GM19238 (cell line): ENCODE measurements around the gene EPSTI1.
"Not testable (repeated sequence)": the region's sequence is repeated elsewhere in the genome, so short reads cannot be mapped to it uniquely, and the experiment has no call there.

Experiments
- DNase-seq: peaks from one replicate; pipeline ENCODE4 v3.0.0; 2011; ENCODE audit warnings: low spot score; ENCODE audit not compliant: insufficient read length

EPSTI1 gene

DNA sequence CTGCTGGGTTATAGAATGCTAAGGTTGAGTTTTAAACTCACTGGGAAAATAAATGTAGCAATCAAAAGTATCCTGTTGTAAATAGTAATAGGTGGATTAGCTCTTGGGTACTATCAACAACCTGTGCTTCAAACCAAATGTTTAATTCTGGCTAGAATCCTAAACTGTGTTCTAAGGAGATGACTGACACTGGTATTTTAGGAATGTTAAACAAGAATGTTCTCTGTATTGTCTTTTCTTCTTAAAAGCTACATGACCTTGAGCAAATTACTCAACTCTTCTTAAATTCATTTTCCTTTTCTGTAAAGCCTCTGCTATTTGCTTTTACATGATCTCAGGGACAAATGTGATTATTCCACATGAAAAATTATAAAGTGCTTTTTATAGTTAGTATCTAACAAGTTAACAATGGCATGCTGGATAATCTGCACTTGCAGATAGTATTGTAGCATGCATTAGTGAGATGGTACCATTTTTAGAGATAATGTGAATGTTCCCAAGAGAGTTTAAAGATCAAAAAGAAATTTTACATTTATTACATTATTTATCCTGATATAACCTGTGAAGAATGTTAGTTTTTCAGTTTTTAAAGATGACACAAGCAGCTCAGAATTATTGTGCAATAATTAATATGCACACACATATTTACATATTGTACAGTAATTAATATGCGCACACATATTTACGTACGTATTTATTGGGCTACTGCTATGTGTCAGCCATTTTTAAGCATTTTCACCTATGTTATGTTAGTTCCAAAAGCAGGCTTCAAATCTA, 13.6 kb upstream of the EPSTI1 start:
- DNase-seq, result no peak

GRCh38 chr13:43003729-43004128, 11.7 kb upstream of the EPSTI1 start:
- DNase-seq, result no peak

DNA sequence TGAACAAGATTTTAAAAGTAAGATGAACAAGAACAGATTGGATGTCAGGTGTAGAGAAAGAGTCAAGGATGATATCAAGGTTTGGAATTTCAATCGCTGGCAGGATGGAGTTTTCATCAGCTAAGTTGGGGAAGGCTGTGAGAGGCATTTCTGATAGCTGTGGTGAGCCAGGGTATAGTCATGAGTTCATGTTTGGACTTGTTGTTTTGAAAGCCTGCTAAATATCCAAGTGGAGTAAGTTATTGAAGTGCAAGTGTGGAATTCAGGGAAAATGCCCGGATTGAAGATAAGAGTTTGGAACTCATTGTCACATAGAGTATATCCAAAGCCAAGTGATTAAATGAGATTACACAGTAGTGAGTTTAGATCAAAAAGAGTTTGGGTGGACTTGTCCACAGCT, 11.0 kb upstream of the EPSTI1 start:
- DNase-seq, result no peak

GRCh38 chr13:43002021-43002420, 10.0 kb upstream of the EPSTI1 start:
- DNase-seq, result no peak

GRCh38 chr13:43000676-43001075, 8.6 kb upstream of the EPSTI1 start:
- DNase-seq, result no peak

GRCh38 chr13:42999491-42999890, 7.5 kb upstream of the EPSTI1 start:
- DNase-seq, result no peak

GRCh38 chr13:42997381-42997780, 5.3 kb upstream of the EPSTI1 start:
- DNase-seq, result no peak

DNA sequence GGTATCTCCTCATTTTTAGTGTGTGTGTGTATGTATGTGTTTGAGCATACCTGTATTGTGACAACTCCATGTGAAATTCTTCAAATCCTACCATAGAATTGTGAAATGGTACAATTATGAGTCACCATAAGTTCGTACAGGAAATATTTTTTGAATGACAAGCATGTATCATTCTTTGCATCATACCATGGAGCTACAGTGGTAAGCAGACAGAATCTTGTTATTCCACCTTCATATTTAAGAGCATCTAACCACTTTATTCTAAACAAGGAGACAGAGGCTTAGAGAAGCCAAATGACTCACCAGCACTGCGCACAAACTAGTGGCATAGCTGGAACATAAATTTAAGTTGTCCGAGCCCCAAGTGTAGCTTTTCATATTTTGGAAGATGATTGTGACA, 4.5 kb upstream of the EPSTI1 start:
- DNase-seq, result no peak

GRCh38 chr13:42994878-42995277, 2.8 kb upstream of the EPSTI1 start:
- no peak for DNase-seq

GRCh38 chr13:42992764-42993122, 702 bp upstream of the EPSTI1 start:
- DNase-seq, result no peak

GRCh38 chr13:42991233-42991897, 676 bp downstream of the EPSTI1 start:
- DNase-seq, result not testable (repeated sequence)

DNA sequence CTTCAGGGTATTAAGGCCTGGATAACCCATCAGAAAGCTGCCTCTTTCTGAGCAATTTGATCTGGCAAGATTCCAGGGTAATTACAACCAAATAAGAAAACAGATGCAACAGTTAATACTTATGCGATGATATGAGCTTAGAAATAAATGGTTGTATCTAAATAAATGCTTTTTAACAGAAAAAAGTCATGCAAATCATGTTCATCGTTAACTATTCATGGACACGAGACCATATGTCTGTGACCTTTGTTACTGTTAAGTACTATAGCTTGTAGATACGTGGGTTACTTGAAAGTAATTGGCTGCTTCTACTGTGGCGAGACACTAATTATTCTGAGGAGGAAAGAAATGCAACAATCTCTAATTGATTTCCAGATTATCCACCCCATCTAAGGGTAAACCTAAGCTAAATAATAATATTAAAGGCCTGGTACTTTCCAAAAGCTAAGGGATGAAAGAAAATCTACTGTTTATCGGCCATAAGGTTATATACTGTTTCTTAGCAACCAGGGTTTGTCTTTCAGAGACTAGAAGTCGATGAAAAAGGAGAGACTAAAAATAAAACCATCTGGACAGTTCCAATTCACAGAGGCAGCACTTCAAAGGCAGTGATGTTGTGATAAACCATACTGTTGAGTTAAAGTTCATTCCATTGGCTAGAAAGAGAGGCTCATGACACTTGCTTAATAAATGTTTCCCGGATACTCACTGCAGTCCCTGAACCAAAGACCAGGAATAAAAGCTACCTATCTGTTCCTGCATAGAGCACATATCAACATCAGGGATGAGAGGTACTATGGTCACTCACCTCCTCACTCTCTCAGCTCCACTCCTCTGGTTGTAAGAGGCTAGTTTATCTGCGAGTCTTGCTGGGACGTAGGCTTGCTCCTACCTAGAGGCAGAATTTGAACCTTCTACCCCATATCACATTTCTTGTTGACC, 1.5 kb downstream of the EPSTI1 start:
- DNase-seq, result no peak

DNA sequence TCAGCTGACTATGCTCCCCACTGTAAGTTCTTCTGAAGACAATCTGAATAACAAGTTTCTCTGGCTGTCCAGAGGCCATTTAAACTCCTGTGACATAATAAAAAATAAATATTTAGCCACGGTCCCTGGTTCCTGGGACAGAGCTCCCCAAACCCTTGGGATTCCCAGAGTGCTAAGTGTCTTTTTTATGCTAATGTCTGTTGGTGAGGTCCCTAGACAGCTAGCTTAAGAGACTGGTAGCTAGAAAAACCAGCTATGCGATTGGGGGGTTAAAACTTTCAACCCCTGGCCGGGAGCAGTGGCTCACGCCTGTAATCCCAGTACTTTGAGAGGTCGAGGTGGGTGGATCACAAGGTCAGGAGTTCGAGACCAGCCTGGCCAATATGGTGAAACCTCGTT, 5.9 kb downstream of the EPSTI1 start:
- DNase-seq, result no peak

DNA sequence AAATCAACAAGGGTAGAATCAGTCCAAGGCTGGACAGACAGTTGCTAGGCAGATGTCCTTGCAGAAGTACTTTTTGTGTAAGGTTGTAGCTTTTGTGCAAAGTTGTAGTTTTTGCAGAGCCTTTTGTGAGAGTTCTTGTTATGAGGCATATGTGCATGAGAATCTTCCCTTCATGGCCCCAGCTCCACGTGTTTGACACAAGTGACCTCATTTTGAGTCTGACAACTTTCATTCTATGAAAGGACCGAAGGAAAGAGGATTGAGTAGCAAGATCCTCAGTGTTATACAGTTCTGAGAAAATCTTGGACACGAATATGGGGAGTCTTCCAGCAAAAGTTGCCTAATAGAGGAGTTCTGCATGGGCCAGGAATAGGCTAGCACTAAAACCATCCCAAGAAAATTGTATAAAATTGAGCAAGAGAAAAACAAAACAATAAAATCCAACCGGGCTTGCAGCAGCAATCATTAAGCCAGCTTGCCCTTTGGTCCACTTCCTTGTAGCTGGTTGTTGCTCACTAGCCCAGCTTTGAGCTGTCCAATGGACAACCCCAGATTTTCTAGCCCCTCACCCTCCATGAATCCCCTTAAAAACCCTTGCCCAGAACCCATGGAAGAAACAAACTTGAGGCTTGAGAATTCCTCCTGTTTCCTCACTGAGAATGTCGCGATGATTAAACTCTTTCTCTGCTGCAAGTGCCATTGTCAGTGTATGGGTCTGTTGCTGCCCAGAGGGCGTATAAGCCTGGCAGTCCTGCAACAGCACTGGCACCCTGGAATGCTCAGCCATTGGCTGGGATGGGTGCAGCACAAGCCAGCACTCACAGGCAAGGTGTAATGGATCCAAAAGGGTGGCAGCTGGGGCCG, 6.5 kb downstream of the EPSTI1 start:
- no peak for DNase-seq

DNA sequence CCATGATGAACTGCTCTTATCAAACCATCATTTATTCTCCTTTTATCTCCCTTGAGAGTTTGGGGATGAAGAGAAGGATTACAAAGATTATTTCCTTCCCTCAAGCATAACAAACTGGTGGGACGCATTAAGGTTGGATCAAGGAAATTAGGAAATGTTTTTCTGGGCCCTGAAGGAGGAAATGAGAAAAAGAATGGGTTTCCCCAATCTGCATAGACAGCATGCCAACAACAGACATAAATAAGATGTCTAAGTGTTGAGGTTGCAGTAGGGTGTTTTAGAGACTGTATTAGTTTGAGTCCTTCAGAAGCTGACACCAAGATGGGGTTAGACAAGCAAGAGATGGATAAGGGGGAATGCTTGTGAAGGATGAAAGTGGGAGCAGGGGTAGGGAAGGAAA, 7.3 kb downstream of the EPSTI1 start:
- no peak for DNase-seq

DNA sequence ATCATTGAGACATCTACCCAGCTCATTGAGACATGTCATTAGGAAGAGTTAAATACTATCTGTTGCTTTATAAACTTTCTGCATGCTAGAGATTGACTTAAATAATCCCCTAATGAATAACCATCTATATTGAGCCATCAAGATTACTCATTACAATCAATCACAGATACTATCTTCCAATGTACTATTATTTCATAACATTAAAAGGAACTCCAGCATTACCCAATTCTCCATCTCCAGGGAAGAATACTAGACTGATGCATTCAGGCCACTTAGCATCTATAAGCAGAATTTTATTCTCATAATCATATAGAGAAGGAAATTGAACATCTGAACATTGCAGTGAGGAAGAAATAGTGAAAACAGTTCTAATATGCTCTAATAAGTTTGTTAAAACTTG, 8.0 kb downstream of the EPSTI1 start:
- no peak for DNase-seq

- DNase-seq, result no peak
Measured at GRCh38 chr13:42981853-42982252, 10.2 kb downstream of the EPSTI1 start.

DNA sequence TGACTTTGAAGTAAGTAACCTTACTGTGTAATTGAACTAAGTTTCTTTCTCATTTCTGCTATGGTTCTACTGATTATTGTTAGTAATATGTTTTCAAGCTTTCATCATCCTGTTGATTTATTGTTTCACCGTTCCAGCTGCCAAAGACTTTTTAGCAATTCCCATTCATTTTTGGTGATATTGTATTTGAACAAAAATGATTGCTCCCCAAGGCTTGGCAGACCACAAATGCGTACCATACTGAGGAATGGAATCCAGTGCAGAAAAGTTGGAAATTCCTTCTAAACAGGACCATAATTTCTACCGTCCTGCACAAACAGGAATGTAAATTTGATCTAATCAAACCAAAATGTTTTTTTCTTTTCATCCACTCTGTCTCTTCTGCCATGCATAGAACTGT, 10.7 kb downstream of the EPSTI1 start:
- no peak for DNase-seq

DNA sequence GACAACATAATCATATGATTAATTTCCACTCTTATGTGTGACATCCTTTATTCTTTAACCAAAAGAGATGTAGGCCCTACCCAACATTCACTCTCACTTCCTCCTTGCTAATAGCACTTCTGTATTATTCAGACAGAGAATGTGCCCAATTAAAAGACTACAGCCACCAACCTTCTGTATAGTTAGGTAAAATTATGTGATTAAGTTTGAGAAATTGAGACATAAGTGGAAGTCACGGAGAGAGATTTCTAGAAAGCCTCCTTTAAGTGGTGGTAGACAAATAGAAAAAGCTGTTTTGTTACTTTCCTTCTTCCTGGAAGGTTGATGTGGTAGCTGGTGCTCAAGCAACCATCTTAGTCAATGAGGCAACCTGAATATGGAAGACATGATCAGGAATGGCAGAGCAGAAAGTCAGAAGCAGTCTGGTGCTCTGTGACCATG, 14.8 kb downstream of the EPSTI1 start:
- no peak for DNase-seq

- no peak for DNase-seq
Measured at GRCh38 chr13:42976066-42976465, 16.0 kb downstream of the EPSTI1 start.

GRCh38 chr13:42973581-42973980, 18.5 kb downstream of the EPSTI1 start:
- DNase-seq, result no peak
